Esophagus muscularis mucosa (tissue), 4 donors: ENCODE measurements around the gene PTPRN2. TPM values are rescaled to one million over a fixed set of nuclear protein-coding genes. Genes with fewer than 3 reads are reported as not detected.
A peak's percentile ranks its signal among the peaks of the same experiment; 100 is the strongest.

Experiments
- DNase-seq: peaks from one replicate; pipeline ENCODE4 v3.0.0-alpha.2; 2017; ENCODE audit errors: extremely low spot score
- H3K27ac ChIP-seq, 4 donors: fragments of 200-600 bp; sonication (generic); replicated peaks in 1 of 4; 1 replicate in 3 of 4; 2 replicates in 1 of 4; pipeline ENCODE4 v1.5.1; 2016 to 2019; ENCODE audit warnings: mild to moderate bottlenecking in 1 of 4
- H3K27me3 ChIP-seq, 4 donors: fragments of 200-600 bp; sonication (generic); one replicate each; pipeline versions ENCODE4 v1.5.1 to v1.6.0; 2016 to 2019
- H3K36me3 ChIP-seq, 4 donors: fragments of 200-600 bp; sonication (generic); one replicate each; pipeline ENCODE4 v1.5.1; 2016 to 2019
- H3K4me1 ChIP-seq, 4 donors: fragments of 200-600 bp; sonication (generic); one replicate each; pipeline ENCODE4 v1.5.1; 2016 to 2019
- H3K4me3 ChIP-seq, 4 donors: fragments of 200-600 bp; sonication (generic); 1 replicate in 2 of 4; 2 replicates in 2 of 4; pipeline ENCODE4 v1.5.1; 2016 to 2019; ENCODE audit warnings: mild to moderate bottlenecking in 4 of 4, moderate library complexity in 1 of 4
- H3K9me3 ChIP-seq, 4 donors: fragments of 200-600 bp; sonication (generic); 1 replicate in 3 of 4; 2 replicates in 1 of 4; pipeline ENCODE4 v1.5.1; 2016 to 2019
- CTCF ChIP-seq, 3 experiments: fragments of 200-600 bp in 2 of 3; fragments of 450-650 bp in 1 of 3; sonication (generic) in 2 of 3; IDR thresholded peaks; one replicate each; pipeline ENCODE4 v1.5.1; 2017 to 2019; ENCODE audit warnings: antibody characterized with exemption in 3 of 3, mild to moderate bottlenecking in 2 of 3, moderate library complexity in 1 of 3
- EP300 ChIP-seq: sonication (generic); formaldehyde crosslinking; IDR thresholded peaks from one replicate; pipeline ENCODE4 v1.6.1; 2017; ENCODE audit warnings: antibody characterized with exemption
- POLR2A ChIP-seq: fragments of 450-650 bp; IDR thresholded peaks from one replicate; pipeline ENCODE4 v1.6.1; 2017; ENCODE audit warnings: antibody characterized with exemption, moderate library complexity, mild to moderate bottlenecking, low read depth
- POLR2AphosphoS5 ChIP-seq, 2 donors: sonication (generic); formaldehyde crosslinking; IDR thresholded peaks; one replicate each; pipeline ENCODE4 v1.6.1; 2017; ENCODE audit warnings: antibody characterized with exemption in 2 of 2
- WGBS: methylation state at CpG from one replicate; pipeline ENCODE4 v1.1.5; 2018; 5-methylcytosine and 5-hydroxymethylcytosine counted together
- intact Hi-C: fragments of 100-400 bp; cut with DNase I; formaldehyde crosslinking; loops from one replicate; pipeline ENCODE4 v1.15.1; 2023
- total RNA-seq, 4 donors: library from RNA; depleted of rRNA; stranded (reverse); fragments of >200 nt; gene quantifications; one replicate each; pipeline versions ENCODE4 v1.1.0 to v1.2.1, GENCODE V29; 2016

The PTPRN2 gene
- total RNA-seq, 4 donors from 2014 or later, result 2.1 to 3.1 (median 3.1) TPM

- no peaks in the 10 kb centered on the region for H3K36me3 ChIP-seq
- DNase-seq, result no peak
- H3K27me3 ChIP-seq, result peaks cover 0 to 13% (median 0%) of the 10 kb centered on the region in 4 donors
- peak overlapping the region; percentile 51 to 59 (median 55) for H3K4me3 ChIP-seq
- intact Hi-C loops, result no loop called here
- H3K9me3 ChIP-seq, result no peaks in the 10 kb centered on the region
- 43% methylated on average over 26 of the region's 51 CpGs for WGBS
- H3K4me1 ChIP-seq, result peaks cover 3 to 21% (median 12%) of the 10 kb centered on the region in 4 donors
- no peak overlapping the region for H3K27ac ChIP-seq
- TF ChIP-seq EP300 (no peak), CTCF (IDR thresholded peaks at IDR 0.05) (no peak), POLR2AphosphoS5 (IDR thresholded peaks at IDR 0.05) (no peak), POLR2A (no peak)
These were observed 973.9 kb downstream of the PTPRN2 start for GRCh38 chr7:157613575-157614322.

GRCh38 chr7:157612664-157613561, 974.7 kb downstream of the PTPRN2 start:
- peak overlapping the region; percentile 51 to 59 (median 55) for H3K4me3 ChIP-seq
- H3K27ac ChIP-seq, result no peak overlapping the region
- H3K9me3 ChIP-seq, result no peaks in the 10 kb centered on the region
- peaks cover 0 to 13% (median 0%) of the 10 kb centered on the region in 4 donors for H3K27me3 ChIP-seq
- whole genome bisulfite sequencing, result 3% methylated on average over 33 of the region's 79 CpGs
- intact Hi-C loops, result no loop called here
- no peaks in the 10 kb centered on the region for H3K36me3 ChIP-seq
- TF ChIP-seq POLR2A, result no peak
- H3K4me1 ChIP-seq, result peaks cover 3 to 21% (median 12%) of the 10 kb centered on the region in 4 donors
- DNase-seq, result no peak

- Histone ChIP-seq H3K4me3 (peak overlapping the region in 3 of 4 donors; percentile 54 to 59 (median 56)), H3K4me1 (peaks cover 3 to 21% (median 12%) of the 10 kb centered on the region in 4 donors), H3K27ac (no peak overlapping the region), H3K27me3 (peaks cover 0 to 18% (median 0%) of the 10 kb centered on the region in 4 donors), H3K36me3 (no peaks in the 10 kb centered on the region), H3K9me3 (no peaks in the 10 kb centered on the region)
- TF ChIP-seq POLR2A (no peak), POLR2AphosphoS5 (IDR thresholded peaks at IDR 0.05) (no peak), EP300 (no peak), CTCF (IDR thresholded peaks at IDR 0.05) (no peak)
- intact Hi-C loops, result no loop called here
- WGBS, result 78% methylated on average over 22 of the region's 33 CpGs
- DNase-seq, result no peak
These were observed 975.5 kb downstream of the PTPRN2 start for GRCh38 chr7:157612009-157612663.

- TF ChIP-seq EP300 (no peak), POLR2A (no peak), POLR2AphosphoS5 (IDR thresholded peaks at IDR 0.05) (no peak), CTCF (IDR thresholded peaks at IDR 0.05) (no peak)
- no peak overlapping the region for H3K27ac ChIP-seq
- intact Hi-C loops, result no loop called here
- peaks cover 3 to 21% (median 12%) of the 10 kb centered on the region in 4 donors for H3K4me1 ChIP-seq
- no peaks in the 10 kb centered on the region for H3K9me3 ChIP-seq
- no peaks in the 10 kb centered on the region for H3K36me3 ChIP-seq
- WGBS, result 98% methylated on average over 18 of the region's 18 CpGs
- no peak overlapping the region for H3K4me3 ChIP-seq
- DNase-seq, result no peak
- H3K27me3 ChIP-seq, result peaks cover 0 to 22% (median 0%) of the 10 kb centered on the region in 4 donors
These were observed 976.3 kb downstream of the PTPRN2 start for GRCh38 chr7:157611341-157611740.
